Measurements from ENCODE around the gene NINJ2. TPM values are rescaled to one million over a fixed set of nuclear protein-coding genes. Genes with fewer than 3 reads are reported as not detected.

NINJ2 gene
- total RNA-seq, 1 experiment from 2014 or later: 1.8 TPM

- H3K9ac ChIP-seq (ENCODE audit: low read length): no peak overlapping the region
- H3K27ac ChIP-seq (ENCODE audit: low read length): no peak overlapping the region
- H4K20me1 ChIP-seq (ENCODE audit: insufficient read depth, low read depth, low read length): no peaks in the 10 kb centered on the region
- no peak overlapping the region for H3K4me3 ChIP-seq (ENCODE audit: low read length)
- no peaks in the 10 kb centered on the region for H3K9me3 ChIP-seq (ENCODE audit: low read length)
- no peak for DNase-seq
- no peak overlapping the region for H2AFZ ChIP-seq (ENCODE audit: low read length)
- no peaks in the 10 kb centered on the region for H3K27me3 ChIP-seq (ENCODE audit: low read length)
- H3K4me2 ChIP-seq (ENCODE audit: low read depth, low read length, poor library complexity, severe bottlenecking): no peak overlapping the region
- no peaks in the 10 kb centered on the region for H3K9me2 ChIP-seq (replicated peaks; ENCODE audit: insufficient read depth, low read length)
- no peaks in the 10 kb centered on the region for H3K4me1 ChIP-seq (ENCODE audit: low read length)
- no peaks in the 10 kb centered on the region for H3K79me2 ChIP-seq (ENCODE audit: low read length)
- H3K36me3 ChIP-seq (ENCODE audit: insufficient read depth, low read length): no peaks in the 10 kb centered on the region
Observed at GRCh38 chr12:544941-545635, 118.2 kb downstream of the NINJ2 start.

GRCh38 chr12:544142-544541, 119.1 kb downstream of the NINJ2 start:
- no peaks in the 10 kb centered on the region for H4K20me1 ChIP-seq (ENCODE audit: insufficient read depth, low read depth, low read length)
- H3K4me2 ChIP-seq (ENCODE audit: low read depth, low read length, poor library complexity, severe bottlenecking): no peak overlapping the region
- H3K9me2 ChIP-seq (replicated peaks; ENCODE audit: insufficient read depth, low read length): no peaks in the 10 kb centered on the region
- H3K4me1 ChIP-seq (ENCODE audit: low read length): no peaks in the 10 kb centered on the region
- H3K4me3 ChIP-seq (ENCODE audit: low read length): no peak overlapping the region
- no peaks in the 10 kb centered on the region for H3K9me3 ChIP-seq (ENCODE audit: low read length)
- H3K79me2 ChIP-seq (ENCODE audit: low read length): no peaks in the 10 kb centered on the region
- no peak overlapping the region for H2AFZ ChIP-seq (ENCODE audit: low read length)
- no peaks in the 10 kb centered on the region for H3K36me3 ChIP-seq (ENCODE audit: insufficient read depth, low read length)
- no peak for DNase-seq
- no peak overlapping the region for H3K9ac ChIP-seq (ENCODE audit: low read length)
- H3K27ac ChIP-seq (ENCODE audit: low read length): no peak overlapping the region
- H3K27me3 ChIP-seq (ENCODE audit: low read length): no peaks in the 10 kb centered on the region

GRCh38 chr12:543114-543451, 120.2 kb downstream of the NINJ2 start:
- Histone ChIP-seq H2AFZ (ENCODE audit: low read length) (no peak overlapping the region), H3K4me3 (ENCODE audit: low read length) (no peak overlapping the region), H3K27me3 (ENCODE audit: low read length) (no peaks in the 10 kb centered on the region), H3K27ac (ENCODE audit: low read length) (no peak overlapping the region), H3K9me2 (replicated peaks; ENCODE audit: insufficient read depth, low read length) (no peaks in the 10 kb centered on the region), H3K4me2 (ENCODE audit: low read depth, low read length, poor library complexity, severe bottlenecking) (no peak overlapping the region), H3K36me3 (ENCODE audit: insufficient read depth, low read length) (no peaks in the 10 kb centered on the region), H3K4me1 (ENCODE audit: low read length) (no peaks in the 10 kb centered on the region), H3K79me2 (ENCODE audit: low read length) (no peaks in the 10 kb centered on the region), H4K20me1 (ENCODE audit: insufficient read depth, low read depth, low read length) (no peaks in the 10 kb centered on the region), H3K9me3 (ENCODE audit: low read length) (no peaks in the 10 kb centered on the region), H3K9ac (ENCODE audit: low read length) (no peak overlapping the region)
- DNase-seq: no peak

GRCh38 chr12:542395-543113, 120.7 kb downstream of the NINJ2 start:
- Histone ChIP-seq H3K4me2 (ENCODE audit: low read depth, low read length, poor library complexity, severe bottlenecking) (no peak overlapping the region), H3K9me3 (ENCODE audit: low read length) (no peaks in the 10 kb centered on the region), H3K27me3 (ENCODE audit: low read length) (no peaks in the 10 kb centered on the region), H3K79me2 (ENCODE audit: low read length) (no peaks in the 10 kb centered on the region), H3K4me3 (ENCODE audit: low read length) (no peak overlapping the region), H3K36me3 (ENCODE audit: insufficient read depth, low read length) (no peaks in the 10 kb centered on the region), H3K9ac (ENCODE audit: low read length) (no peak overlapping the region), H3K9me2 (replicated peaks; ENCODE audit: insufficient read depth, low read length) (no peaks in the 10 kb centered on the region), H4K20me1 (ENCODE audit: insufficient read depth, low read depth, low read length) (no peaks in the 10 kb centered on the region), H3K4me1 (ENCODE audit: low read length) (no peaks in the 10 kb centered on the region), H3K27ac (ENCODE audit: low read length) (no peak overlapping the region), H2AFZ (ENCODE audit: low read length) (no peak overlapping the region)
- no peak for DNase-seq

GRCh38 chr12:541676-542324, 121.4 kb downstream of the NINJ2 start:
- Histone ChIP-seq H3K9me2 (replicated peaks; ENCODE audit: insufficient read depth, low read length) (no peaks in the 10 kb centered on the region), H3K79me2 (ENCODE audit: low read length) (no peaks in the 10 kb centered on the region), H3K9ac (ENCODE audit: low read length) (no peak overlapping the region), H3K36me3 (ENCODE audit: insufficient read depth, low read length) (no peaks in the 10 kb centered on the region), H3K4me2 (ENCODE audit: low read depth, low read length, poor library complexity, severe bottlenecking) (no peak overlapping the region), H2AFZ (ENCODE audit: low read length) (no peak overlapping the region), H3K4me1 (ENCODE audit: low read length) (no peaks in the 10 kb centered on the region), H3K9me3 (ENCODE audit: low read length) (no peaks in the 10 kb centered on the region), H3K27ac (ENCODE audit: low read length) (no peak overlapping the region), H4K20me1 (ENCODE audit: insufficient read depth, low read depth, low read length) (no peaks in the 10 kb centered on the region), H3K27me3 (ENCODE audit: low read length) (no peaks in the 10 kb centered on the region), H3K4me3 (ENCODE audit: low read length) (no peak overlapping the region)
- DNase-seq: no peak

GRCh38 chr12:539540-540310, 123.5 kb downstream of the NINJ2 start:
- no peak overlapping the region for H2AFZ ChIP-seq (ENCODE audit: low read length)
- no peak overlapping the region for H3K4me3 ChIP-seq (ENCODE audit: low read length)
- H3K27me3 ChIP-seq (ENCODE audit: low read length): no peaks in the 10 kb centered on the region
- H3K27ac ChIP-seq (ENCODE audit: low read length): no peak overlapping the region
- H3K36me3 ChIP-seq (ENCODE audit: insufficient read depth, low read length): no peaks in the 10 kb centered on the region
- no peaks in the 10 kb centered on the region for H3K4me1 ChIP-seq (ENCODE audit: low read length)
- no peaks in the 10 kb centered on the region for H4K20me1 ChIP-seq (ENCODE audit: insufficient read depth, low read depth, low read length)
- no peaks in the 10 kb centered on the region for H3K9me3 ChIP-seq (ENCODE audit: low read length)
- H3K9me2 ChIP-seq (replicated peaks; ENCODE audit: insufficient read depth, low read length): no peaks in the 10 kb centered on the region
- H3K79me2 ChIP-seq (ENCODE audit: low read length): no peaks in the 10 kb centered on the region
- no peak for DNase-seq
- H3K4me2 ChIP-seq (ENCODE audit: low read depth, low read length, poor library complexity, severe bottlenecking): no peak overlapping the region
- no peak overlapping the region for H3K9ac ChIP-seq (ENCODE audit: low read length)

GRCh38 chr12:538731-539539, 124.3 kb downstream of the NINJ2 start:
- H3K9ac ChIP-seq (ENCODE audit: low read length): no peak overlapping the region
- no peak overlapping the region for H3K4me2 ChIP-seq (ENCODE audit: low read depth, low read length, poor library complexity, severe bottlenecking)
- no peaks in the 10 kb centered on the region for H3K4me1 ChIP-seq (ENCODE audit: low read length)
- H3K36me3 ChIP-seq (ENCODE audit: insufficient read depth, low read length): no peaks in the 10 kb centered on the region
- H2AFZ ChIP-seq (ENCODE audit: low read length): no peak overlapping the region
- no peaks in the 10 kb centered on the region for H3K79me2 ChIP-seq (ENCODE audit: low read length)
- no peak overlapping the region for H3K4me3 ChIP-seq (ENCODE audit: low read length)
- H3K27me3 ChIP-seq (ENCODE audit: low read length): no peaks in the 10 kb centered on the region
- no peak overlapping the region for H3K27ac ChIP-seq (ENCODE audit: low read length)
- DNase-seq: no peak
- H3K9me2 ChIP-seq (replicated peaks; ENCODE audit: insufficient read depth, low read length): no peaks in the 10 kb centered on the region
- H3K9me3 ChIP-seq (ENCODE audit: low read length): no peaks in the 10 kb centered on the region
- no peaks in the 10 kb centered on the region for H4K20me1 ChIP-seq (ENCODE audit: insufficient read depth, low read depth, low read length)
